NCI-H1436 (cell line): Measurements from ENCODE around the gene PGP.
"Not testable (repeated sequence)": the region's sequence is repeated elsewhere in the genome, so short reads cannot be mapped to it uniquely, and the experiment has no call there.

Experiments
- DNase-seq: peaks from one replicate; lab custom pipeline; 2025; lab: John Stamatoyannopoulos, UW

PGP gene

DNA sequence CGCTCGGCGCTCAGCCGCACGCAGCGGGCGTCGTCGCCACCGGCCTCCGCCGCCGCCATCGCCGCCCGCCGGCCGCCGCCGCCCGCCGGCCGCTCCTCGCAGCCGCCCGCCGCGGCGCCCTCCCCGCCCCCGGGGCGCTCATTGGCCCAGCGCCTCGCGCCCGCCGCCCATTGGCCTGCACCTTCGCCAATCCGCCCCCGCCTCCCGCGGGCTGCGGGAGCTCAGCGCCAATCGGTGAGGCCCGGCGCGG is at the start of gene PGP:
Gene PGP, minus strand, starts transcription at position 122 of the 250 bp plus-strand sequence. Its CDS starts 63 bp downstream, at position 59.
- no peak for DNase-seq

DNA sequence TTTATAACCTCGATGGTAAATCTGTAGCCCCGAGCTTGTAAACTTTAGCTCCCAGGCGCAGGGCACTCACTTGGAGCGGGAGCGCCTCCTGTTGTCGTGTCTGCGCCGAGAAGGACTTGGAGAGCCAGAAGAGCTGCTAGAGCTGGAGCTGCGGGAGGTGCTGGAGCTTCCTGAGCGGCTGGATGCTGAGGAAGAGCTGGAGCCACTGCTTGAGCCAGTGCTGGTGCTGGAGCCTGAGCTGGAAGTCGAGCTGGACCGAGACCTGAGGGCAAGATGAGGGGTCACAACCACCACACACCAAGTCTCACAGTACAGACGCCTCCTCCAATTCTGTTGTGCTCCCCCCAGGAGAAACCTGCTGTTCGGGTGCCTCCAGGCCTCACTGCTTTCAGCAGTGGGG is 48.4 kb upstream of the PGP start:
- not testable (repeated sequence) for DNase-seq

- no peak for DNase-seq
Measured at GRCh38 chr16:2260250-2260649, 45.6 kb upstream of the PGP start.

- DNase-seq: not testable (repeated sequence)
Measured at GRCh38 chr16:2258530-2258929, 43.9 kb upstream of the PGP start.

DNA sequence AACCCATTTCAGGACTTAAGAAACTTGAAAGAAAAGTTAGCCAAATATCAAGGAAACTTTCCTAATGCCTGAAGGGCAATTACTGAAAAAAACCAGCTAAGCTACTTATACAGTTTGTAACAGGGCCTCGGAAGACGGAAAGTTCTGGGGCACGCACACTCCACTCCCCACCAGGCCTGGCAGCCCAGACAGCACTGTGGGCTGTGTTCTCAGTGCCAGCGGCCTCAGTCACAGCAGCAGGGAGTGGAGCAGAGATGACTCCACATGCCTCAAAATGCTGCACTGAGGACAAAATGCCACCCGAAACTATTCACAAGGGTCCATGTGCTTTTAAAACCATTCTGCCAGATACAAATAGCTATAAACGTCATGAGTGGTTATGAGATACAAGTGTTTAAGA is 43.1 kb upstream of the PGP start:
- no peak for DNase-seq

- no peak for DNase-seq
Measured at GRCh38 chr16:2256531-2257140, 42.0 kb upstream of the PGP start.

DNA sequence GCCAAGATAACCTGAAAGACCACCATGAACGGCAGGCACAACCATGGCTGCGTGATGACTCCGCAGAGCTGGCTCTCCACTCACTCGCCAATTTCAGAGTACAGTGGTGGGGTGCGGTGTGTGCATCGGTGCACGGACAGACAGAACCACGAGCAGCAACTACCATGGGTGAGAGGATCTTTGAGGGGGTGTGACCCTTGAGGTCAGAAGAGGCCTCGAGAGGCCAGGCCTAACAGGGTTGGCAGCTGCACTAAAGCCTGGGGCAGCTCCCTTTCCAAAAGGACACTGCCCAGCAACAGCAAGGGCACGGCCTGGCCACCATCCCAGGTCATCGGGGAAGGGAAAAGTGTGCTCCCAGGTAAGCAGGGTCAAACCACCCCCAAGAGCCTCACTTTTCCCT is 38.7 kb upstream of the PGP start:
- no peak for DNase-seq

DNA sequence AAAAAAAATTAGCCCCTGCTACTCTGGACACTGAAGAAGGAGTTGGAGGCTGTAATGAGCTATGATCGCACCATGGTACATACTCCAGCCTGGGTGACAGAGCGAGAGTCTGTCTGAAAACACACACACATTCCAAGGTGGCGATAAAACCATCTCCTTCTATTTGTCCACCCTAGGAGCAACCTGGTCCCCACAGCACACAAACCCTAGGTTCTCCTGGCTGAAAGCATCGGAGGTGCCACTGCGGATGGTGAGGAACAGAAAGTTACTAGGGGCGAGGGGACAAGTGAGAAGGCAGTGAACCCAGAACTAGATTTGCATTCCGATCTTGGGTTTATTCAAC is 38.1 kb upstream of the PGP start:
- DNase-seq: no peak

DNA sequence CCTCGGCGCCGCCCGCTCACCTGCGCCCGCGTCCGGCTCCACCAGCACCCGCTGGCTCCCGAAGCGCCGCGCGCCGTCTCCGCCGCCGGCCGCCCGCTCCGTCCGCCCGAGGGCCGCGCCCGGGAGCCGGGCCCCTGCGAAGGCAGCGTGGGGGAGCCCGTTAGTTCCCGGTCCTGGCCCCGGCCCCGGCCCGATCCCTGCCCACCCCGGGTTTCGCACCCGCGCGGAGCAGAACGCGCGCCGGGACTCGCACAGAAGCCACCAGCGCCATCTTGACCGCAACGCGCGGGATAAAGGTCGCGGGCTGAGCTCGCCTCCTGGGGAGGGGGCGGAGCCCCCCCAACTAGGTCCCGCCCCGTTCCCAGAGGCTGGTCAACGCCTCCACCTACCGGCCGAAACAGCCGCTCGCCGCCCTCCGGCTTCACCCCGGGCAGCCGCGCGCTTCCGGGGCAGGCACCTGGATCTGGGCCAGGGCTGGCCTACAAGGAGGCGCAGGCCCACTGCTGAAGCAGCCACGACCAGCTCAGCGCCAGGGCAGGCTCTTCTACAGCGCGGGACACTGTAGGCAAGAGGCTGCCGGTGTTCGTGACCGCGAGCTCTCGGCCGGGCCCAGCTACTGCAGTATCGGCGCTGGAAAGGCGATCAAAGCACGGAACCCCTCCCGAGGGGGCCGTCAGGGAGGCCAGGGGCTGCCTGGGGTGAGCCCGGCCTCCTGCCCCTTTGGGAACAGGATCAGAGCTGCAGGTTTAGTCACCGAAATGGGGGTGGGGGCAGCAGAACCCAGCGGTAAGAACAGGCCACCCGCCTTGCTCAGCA is 36.9 kb upstream of the PGP start, which contains the start of gene ECI1:
Gene ECI1, minus strand, starts transcription at position 292 of the 816 bp plus-strand sequence. Its CDS starts 21 bp downstream, at position 271.
- DNase-seq: peak; percentile 79

- DNase-seq: no peak
Measured at GRCh38 chr16:2250652-2251295, 36.1 kb upstream of the PGP start.

DNA sequence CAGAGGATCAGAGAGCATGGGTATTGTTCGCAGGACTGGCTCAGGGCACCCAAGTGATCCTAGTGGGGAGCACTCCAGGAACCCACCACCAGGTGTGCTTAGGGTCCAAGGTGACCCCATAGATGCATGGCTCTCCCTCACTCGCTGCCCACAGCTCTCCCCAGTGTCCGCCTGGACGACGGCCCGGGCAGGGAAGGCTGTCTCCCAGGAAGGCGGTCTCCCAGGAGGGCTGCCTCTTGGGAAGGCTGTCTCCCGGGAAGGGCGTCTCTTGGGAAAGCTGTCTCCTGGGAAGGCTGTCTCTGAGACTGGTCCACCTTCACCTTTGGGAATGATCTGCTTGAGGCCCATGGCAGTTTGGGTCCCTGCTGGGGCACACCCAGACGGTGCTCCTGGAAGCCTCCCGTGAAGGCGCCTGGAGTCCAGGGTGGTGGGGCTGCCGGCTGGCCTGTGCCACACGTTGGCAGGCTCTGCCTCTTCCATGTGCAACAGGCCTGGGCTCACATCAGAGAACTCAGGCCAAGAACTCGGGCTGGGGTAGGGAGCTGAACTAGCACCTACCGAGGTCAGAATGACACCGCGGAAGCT is 31.8 kb upstream of the PGP start:
- no peak for DNase-seq

- DNase-seq: no peak
Measured at GRCh38 chr16:2244926-2245795, 30.5 kb upstream of the PGP start.

DNA sequence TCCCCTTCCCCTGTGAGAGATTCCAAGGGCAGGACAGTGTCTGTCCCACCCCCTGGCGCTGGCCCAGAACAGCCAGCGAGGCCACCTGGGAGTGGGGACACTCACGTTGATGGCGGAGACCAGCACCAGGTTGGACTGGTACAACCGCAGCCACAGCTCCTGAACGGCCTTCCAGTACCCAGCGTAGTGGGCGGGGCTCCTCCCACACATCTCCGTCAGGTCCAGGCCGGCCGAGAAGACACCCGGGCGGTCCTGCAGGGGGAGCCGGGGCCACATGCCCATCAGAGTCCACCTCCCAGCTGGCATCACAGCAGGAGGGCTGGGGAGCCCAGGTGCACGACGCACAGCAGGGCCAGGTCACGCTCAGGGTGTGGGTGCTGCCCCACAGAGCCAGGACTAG is 29.7 kb upstream of the PGP start:
- no peak for DNase-seq

DNA sequence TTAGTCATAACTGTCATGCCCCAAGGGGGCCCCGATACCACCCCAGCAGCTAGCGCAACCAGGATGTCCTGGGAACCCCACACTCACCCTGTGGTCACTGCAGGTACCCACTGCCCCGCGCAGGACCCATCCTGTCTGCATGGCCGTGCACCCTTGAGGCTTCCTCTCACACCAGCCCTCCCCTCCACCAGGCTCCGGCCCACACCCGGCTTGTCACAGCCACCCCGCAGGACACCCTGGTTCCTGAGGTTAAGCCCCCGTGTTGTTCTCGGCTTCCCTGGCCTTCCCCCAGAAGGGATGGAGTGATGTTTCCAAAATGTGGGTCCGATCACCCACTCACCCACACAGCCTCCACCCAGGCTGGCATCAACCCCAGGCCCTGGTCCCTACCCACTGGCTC is 29.1 kb upstream of the PGP start:
- DNase-seq: no peak

DNA sequence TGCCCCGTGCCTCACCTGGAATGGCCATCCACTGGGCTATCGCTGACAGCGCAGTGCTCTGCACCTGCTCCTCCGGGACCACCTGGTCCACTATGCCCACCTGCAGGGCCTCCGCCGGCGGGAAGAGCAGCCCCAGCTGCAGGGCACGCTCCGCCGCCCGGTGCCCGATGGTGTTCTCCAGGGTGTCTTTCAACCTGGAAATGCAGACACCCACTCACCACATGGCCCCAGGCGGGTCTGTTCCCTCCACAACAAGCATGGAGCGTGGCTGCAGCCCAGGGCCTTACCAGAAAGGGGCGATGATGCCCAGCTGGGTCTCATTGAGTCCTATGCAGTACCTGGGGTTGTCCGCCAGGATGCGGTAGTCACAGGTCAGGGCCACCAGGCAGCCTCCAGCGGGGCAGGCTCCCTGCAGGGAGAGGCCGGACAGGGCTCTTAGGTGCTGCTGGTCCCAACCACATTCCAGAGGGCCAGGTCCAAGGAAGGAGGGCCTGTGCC is 28.4 kb upstream of the PGP start:
- no peak for DNase-seq

- no peak for DNase-seq
Measured at GRCh38 chr16:2242598-2242997, 28.0 kb upstream of the PGP start.

- DNase-seq: not testable (repeated sequence)
Measured at GRCh38 chr16:2240331-2240730, 25.7 kb upstream of the PGP start.

DNA sequence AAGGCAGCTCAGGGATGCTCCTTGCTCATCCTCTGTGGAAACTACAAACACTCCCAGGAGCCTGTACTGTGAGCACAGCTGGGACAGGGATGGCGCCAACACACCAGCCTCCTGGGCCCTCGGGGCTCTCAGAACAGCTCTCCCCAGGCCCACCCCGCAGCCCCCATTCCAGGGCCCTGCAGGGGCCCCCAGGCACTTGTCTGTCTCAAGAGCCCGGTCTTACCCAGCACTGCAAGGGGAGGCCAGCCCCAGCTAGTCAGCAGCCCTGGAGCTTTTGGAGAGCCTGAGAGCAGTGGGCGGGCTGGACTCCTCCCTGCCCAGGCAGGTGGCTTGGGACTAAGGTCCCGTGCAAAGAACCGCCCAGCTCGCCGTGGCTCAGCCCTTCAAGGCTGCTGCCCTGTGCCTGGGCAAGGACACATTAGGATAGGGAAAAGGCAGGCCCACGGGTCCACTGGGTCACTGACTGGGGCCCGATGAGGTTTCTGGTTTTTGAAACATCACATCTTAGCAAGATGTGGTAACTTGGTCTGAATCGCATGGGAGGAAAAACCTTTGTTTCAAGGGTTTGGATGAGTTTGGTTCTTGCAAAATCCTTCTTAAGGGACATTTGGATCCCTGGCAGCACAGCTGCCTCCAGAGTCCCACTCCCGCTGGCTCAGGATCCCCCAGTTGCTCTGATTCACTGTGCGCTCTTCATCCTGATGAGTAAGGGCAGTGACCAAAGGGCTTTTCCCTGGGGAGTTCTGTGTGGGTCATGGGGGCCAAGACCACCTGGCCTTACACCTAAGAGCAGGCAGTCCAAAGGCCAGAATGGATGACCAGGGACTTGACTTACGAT is 24.4 kb upstream of the PGP start:
- DNase-seq: no peak

DNA sequence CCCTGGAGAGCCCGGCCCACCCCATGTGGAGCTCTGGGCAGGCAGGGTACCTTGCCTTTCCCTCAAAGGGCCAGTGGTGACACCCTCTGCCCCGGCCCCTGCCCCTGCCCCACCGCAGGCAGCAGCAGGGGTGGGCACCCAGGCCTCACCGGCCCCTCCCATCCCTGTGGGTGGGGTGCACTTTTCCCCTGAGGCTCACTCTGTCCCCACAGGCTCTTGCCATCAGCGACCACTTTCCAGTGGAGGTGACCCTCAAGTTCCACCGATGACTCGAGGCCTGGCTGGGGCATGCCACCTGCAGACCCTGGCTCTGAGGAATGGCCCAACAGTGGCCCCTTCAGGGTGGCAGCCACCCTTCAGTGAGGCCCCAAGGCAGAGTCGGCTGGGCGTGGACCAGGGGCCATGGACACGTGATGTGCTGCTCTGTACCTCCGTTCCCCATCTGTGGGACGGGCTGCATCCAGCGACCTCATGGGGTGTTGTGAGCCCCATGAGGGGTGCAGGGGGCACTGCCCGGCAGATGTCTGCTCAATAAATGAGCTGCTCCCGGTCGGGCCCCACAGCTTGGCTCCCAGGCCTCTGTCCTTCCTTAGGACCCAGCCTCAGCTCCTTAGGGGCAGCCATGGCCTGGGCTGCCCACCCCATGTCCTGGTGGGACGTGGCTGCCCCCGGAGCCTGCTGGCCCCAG is 23.7 kb upstream of the PGP start:
- no peak for DNase-seq

DNA sequence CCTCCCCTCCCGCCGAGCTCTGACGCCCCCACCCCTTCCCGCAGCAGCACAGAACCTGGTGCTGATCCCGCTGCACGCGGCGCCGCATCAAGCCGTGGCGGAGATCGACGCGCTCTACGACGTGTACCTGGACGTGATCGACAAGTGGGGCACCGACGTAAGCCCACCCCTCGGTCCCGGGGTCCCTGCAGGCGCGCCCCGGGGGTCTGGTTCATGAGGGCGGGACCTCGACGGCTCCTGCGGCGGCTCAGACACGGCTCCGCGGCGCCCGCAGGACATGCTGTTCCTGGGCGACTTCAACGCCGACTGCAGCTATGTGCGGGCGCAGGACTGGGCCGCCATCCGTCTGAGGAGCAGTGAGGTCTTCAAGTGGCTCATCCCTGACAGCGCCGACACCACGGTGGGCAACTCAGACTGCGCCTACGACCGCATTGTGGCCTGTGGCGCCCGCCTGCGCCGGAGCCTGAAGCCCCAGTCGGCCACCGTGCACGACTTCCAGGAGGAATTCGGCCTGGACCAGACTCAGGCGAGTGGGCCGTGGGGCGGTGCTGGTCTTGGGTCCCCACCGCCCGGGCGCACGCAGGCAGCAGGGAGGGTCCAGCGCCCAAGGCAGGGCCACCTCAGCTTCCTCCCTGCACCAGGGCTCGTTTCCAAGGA is 23.0 kb upstream of the PGP start:
- no peak for DNase-seq
